Stimulated activated CD8-positive, alpha-beta memory T cell treated with anti-CD3 and anti-CD28 coated beads, Interleukin-7, amount 100 ng/mL, for 1 hour (primary cell): ENCODE results near the gene CSPG5.

ENCODE experiments used
- DNase-seq, 2 donors: peaks; one replicate each; pipeline ENCODE4 v3.0.0-alpha.2; 2020; ENCODE audit warnings: low read depth in 2 of 2

The CSPG5 gene

DNA sequence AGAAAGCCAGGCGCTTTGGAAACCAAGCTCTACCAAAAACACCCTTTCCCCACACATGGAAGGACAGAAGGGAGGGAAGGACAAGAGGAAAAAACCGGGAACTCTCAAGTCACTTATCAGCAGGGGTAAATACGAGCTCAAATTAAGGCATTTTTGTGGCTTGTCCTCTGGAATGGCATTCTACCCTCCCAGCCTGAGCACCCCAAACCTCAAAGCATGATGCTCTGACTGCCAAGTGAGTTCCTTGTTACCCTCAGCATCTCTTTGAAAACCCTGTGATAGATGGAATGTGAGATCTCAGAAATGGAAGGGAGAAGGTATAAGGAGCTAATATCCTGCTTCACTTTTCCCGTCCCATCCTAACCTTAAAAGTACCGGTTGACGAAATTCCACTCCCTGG is 8.1 kb upstream of the CSPG5 start:
- DNase-seq, result no peak

DNA sequence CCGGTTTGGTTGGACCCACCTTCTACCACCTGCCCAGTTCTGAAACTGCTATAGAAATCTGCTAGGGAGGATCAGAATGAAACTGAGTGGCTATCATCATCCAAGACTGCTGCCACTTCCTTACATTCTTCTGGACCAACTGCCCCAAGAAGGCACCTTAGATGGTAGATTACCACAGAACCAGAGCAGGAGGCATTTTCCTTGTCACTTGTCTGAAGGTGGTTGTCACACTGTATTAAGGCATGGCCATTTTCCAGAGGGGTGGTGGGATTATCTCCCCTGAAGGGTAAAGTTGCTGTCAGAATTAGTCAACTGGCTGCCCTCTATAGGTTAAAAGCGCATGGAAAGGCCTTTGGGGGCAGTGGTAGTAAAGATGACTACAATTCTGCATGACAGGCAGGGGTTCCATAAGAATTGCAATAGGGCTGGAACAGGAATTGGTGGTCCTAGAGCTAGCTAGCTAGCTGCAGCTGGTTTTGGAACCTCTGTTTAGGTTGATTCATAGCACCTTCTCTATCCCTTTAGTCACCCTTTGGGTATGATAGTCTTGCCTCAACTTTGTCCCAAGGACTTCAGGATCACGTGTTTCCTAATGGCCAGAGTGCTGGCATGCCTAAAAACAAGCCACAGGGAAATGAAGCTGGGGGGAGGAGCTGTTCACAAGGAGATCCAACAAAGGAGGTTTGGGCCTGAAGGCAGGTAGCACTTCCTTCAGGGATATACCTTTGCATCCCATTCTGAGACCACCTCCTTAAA is 4.8 kb upstream of the CSPG5 start:
- no peak for DNase-seq

DNA sequence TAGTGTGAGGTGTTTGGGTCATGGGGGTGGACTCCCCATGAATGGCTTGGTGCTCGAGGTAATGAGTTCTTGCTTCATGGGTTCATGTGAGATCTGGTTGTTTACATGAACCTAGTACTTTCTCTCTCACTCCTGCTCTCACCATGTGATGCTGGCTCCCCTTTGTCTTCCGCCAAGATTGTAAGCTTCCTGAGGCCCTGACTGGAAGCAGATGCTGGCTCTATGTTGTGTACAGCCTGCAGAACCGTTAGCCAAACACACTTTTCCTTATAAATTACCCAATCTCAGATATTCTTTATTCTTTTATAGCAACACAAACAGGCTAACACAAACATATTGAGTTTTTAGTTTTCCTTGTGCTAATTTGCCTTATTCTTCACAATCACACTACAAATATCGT is 3.2 kb upstream of the CSPG5 start:
- DNase-seq, result no peak

DNA sequence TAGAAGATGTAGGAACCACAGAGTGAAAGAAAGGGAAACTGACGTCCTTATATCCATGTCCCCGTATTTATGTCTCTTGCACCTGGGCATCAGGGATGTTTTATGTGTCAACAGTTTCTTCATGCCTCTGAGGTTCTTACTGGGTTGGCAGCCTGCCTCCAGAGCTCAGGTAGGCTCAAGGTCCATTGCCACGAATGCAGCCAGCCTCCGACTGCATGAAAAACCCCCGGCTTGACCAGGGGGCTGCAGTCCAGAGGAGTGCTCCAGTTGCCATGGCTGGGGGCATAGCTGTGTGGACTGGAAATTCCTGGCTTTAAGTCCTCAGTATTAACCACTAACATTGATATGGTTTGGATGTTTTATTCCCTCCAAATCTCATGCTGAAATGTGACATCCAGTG is 2.8 kb upstream of the CSPG5 start:
- no peak for DNase-seq

DNA sequence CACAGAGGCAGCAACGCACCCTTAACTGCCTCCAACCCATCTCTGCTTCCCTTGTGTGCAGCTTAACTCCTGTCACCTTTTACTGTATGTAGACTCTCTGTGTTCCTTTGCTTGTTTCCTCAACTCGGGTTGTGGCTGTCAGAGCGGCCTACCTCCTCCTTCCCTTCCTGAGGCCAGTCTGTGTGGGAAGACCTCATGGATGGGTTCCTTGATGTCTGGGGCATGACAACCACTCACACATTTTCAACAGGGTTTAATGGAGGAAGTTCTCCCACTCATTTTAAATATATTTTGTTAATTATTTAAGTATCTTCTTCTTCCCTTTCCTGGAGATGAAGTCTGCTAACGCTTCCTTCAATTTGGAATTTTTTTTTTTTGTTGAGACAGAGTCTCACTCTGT is 1.8 kb upstream of the CSPG5 start:
- no peak for DNase-seq

DNA sequence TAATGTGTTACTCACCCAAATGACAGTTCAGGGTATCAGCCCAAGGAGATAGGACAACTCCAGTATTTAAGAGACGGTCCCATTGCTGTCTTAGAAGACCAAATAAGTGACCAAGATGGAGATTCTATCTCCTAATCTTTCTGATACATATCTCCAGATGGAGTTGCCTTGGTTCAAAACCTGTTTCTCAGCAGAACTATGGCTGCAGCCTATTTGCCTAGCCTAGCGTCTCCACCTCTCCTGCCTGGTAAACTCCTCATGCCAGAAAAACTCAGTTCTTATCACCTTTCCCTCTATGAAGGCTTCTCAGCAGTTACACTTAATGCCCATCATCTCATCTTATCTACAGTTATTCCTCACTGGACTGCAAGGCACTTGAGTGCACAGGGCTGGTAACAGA is 1.2 kb upstream of the CSPG5 start:
- DNase-seq, result no peak

DNA sequence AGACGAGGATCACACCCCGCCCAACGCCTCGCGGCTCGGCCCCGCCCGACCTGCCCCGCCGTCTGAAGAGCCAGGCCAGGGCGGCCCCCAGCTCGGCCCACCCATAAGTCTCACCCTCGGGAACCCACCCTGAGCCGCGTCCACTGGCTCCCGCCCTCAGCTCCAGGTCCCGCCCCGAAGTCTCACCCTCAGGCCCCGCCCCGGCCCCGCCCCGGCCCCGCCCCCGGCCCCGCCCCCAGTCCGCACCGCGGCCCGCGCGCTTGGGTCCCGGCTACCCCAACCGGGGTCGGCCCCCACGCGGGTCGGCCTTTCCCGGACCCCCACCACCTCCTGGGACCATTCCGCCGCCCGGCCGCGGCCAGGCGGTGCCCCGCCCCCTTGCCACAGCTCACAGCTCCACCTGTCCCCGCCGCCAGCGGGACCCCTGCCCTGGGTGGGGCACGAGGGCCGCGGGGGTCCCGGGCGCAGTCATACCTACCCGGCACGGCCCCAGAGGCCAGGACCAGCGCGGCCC is 489 bp downstream of the CSPG5 start:
- DNase-seq, result peak in 1 of 2 donors; percentile 5

DNA sequence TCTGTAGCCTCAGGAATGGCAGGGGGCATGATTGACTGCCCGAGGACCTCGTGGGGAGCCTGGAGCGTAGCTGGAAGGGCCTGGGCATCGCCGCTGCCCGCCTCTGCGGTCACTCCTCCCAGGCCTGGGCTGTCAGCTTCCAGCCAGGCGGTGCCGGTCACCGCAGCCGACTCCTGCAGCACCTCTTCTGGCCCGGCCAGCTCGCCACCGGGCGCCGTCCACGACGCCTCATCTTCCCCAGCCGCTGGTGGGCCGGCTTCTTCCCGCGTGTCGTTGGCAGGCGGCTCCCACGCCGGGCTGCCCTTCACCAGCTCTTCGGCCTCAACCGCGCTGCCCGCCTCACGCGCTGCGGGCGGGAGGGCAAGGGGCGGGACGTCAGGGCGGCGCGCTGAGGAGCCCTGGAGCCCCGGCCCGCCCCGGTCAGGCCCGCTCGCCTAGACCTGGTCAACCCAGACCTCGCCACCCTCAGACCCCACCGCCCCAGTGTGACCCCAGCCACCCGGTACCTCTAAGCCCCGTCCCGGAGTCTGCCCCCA is 1.0 kb downstream of the CSPG5 start:
- DNase-seq, result no peak

DNA sequence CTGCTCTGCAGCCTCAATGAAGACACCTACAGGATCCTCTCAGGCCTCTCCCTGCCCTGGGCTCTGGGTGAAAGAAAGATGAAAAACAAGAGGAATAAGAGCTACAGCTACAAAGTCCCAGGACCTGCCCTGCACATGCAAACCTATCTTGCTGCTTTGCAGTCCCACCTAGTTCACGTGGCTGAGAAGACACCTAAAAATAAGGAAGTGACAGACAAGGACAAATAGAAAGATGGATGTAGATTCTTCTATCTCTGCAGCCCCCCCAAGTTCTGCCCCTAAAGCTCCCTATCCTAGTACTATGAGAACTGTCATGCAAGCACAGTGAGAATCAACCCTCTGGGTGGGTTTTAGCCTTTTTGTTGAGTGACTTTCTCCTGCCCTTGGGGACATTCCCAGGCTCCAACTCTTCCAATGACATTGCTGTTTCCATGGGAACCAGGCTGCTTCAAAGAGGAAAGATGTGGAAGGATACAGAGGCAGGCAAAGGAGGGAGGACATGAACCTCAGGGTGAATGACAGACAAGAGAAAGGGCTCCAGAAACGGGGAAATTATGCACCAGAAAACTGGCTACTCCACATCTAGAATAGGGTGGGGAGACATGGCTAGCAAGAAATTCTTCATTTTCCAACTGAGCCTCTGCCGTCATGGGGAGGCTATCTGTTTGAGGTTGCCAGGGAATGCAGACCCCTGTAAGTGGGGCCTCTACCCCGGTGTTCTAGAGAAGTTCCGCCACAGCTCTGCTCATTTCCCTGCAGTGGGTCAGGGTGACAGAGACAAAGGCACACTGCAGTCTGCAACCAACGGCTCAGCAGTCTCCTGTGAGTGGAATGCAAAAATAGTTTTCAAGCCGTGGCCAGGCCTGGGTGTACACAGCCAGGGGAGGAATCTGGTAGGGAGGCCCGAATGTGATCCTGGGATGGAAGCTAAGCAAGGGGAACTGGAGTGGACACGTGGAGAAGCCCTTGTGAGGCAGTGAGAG is 5.2 kb downstream of the CSPG5 start:
- DNase-seq, result no peak

DNA sequence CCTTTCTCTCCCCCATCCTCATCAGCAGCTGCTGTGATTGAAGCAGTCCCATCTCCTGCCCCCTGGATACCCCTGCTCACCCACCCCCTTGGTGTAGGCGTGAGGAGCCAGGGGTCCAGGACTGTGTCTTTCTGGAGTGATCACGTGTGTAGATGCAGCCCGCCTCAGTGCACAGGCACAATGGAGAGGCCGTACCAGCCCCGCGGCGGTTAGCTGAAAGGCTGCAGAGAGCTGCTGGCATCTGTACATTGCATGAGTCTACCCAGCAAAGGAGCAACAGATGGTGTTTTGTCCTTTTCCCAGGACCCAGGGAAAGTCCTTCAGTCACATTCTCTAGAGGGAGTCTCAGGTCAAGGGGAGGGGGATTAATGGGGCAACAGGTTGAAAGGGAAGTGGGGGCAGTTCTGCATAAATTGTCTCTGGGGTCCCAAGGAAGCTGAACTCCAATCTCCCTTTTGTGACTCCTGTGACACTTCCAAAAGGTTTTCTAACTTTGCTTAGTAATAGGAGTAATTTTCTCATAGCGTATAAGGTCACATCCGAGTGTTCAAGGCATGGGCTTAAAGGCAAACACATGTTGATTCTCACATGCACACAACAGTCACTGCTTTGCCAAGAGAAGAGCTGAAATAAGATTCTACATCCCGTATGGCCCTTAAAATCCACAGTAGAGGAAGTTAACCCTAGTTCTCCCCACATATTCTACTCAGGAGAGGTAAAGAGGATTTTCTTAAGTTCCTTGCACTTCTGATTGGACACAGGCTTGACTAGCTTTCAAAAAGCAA is 7.1 kb downstream of the CSPG5 start:
- DNase-seq, result no peak

DNA sequence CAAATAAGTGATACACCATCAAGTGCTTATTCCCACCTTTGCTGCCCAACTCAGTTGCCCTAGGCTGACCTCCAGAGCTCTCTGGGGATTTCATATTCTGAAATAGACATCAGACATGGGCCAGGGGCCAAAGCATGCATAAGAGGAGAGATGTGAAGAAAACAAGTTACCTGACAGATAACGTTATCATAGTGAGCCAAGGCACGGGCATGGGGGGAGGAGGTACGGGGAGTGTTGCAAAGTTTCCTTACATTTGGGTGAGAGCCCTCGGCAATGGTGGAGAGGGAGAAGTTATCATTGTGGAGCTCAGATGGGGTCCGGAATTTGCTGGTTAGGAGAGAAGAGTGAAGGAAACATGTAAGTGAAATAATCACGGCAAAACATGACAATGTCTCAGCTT is 9.8 kb downstream of the CSPG5 start:
- DNase-seq, result no peak

DNA sequence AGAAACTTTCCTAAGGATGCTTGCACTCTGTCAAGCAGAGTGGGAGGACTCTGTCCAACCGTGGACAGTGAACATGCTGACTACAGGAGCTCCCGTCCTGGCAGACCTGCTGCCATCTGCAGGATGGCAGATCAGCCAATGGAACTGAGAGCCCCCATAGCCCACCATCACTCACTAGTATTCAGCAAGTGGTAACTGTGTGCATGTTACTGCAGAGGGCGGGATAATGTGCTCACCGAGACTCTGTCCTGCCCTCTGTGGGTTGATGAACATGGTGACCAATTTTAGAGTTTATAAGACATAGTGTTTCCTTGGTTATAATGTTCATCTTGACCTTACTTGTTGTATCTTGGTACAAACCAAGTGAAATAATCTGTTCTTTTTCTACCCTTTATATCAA is 11.5 kb downstream of the CSPG5 start:
- no peak for DNase-seq

DNA sequence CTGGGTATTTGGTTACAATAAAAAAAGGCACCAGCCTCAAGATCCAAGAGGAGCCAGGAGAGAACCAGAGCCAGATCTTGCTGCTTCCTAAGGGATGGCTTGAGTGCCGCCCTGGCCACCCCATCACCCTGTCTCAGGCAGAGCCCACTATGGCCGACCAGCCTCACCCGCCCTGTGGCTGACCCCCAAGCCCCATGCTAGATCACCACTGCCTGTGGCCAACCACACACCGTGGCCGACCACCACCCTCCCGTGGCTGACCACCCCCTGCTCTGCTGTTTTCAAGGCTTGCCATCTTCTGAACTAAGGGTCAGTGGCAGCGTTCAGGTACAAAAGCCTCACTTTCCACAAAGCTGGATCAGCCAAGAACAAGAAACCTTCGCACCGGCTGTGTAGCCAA is 12.0 kb downstream of the CSPG5 start:
- DNase-seq, result no peak

DNA sequence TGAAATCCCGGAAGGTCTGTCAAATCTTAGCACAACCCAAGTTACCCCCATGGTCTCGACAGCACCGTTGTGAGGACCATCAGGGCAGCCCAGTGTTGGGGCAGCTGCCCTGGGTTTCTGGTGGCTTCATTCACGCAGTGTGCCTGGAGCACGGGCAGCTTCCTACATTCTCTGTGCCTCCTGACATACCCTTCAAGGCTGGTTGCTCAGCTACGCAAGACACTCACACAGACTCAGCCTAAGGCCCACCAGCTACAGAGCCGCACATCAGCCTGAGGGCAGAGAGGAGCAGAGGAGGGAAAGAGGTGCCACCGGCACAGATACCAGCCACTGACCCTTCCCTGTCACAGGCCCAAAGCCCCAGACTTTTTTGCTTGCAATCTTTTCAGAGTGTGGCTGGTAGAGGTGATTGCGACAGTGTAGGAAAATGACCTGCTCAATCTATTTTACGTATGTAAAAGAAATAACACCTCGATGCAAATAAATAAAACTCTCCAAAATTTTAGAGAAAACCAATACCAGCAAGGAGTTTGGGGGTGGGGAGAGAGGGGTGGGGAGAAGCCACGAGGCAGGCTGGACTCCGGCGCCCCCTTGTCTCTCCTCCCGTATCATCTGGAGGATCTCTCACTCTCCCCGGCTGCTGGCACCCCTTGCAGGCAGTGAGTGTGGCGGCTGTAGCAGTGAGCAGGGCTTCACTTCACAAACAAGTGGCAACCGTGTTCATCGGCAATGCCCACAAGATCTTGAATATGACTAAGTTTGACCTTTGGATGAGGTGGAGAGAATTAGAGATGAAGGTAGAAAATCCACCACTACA is 12.7 kb downstream of the CSPG5 start:
- no peak for DNase-seq

DNA sequence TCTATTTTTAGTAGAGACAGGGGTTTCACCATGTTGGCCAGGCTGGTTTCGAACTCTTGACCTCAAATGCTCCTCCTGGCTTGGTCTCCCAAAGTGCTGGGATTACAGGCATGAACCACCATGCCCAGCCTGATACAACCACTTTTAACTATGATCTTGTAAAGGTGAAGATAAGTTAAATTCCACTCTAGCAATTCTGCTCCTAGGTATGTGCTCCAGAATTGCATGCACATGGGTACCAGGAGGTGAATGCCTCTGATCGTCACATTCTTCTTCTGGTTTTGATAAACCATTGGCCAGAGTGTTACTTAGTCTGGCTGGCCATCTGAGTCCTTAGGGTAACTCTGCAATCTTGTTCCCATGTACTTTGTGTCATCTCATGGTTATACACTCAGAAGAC is 22.3 kb downstream of the CSPG5 start:
- no peak for DNase-seq

DNA sequence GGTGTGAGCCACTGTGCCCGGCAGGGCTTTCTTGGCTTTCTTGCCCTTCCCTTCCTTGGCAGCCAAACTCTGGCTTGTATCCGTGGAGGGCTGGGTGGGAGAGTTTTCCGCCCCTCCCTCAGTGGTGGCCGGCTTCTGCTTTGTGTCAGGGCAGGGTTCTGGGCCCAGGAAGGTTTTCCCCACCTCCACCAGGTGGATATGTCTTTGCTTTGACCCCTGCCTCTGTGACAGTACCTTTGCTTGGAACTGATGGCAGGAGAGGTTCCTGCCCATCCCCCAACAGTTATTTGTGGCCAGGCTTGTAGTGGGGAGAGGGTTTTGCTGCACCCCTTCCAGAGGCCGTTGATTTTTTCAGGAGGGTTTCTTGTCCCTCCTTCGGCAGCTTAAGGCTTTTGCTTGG is 24.3 kb downstream of the CSPG5 start:
- no peak for DNase-seq

DNA sequence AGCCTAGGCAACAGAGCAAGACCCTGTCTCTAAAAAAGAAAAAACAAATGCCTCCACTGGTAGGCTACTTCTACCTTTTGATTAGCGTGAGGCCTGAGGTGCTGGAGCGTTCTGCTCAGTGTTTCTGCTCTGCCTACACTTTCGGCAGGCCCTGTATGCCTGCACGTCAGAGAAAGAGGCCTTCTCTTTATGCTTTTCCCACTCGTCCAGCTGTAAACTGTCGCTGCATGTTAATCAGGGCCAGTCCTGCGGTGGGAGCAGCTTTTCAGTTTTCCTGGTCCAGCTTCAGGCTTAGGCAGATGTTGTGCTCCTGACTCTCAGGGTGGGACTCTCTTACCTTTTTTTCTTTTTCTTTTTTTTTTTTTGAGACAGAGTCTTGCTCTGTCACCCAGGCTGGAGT is 25.3 kb downstream of the CSPG5 start:
- DNase-seq, result no peak

DNA sequence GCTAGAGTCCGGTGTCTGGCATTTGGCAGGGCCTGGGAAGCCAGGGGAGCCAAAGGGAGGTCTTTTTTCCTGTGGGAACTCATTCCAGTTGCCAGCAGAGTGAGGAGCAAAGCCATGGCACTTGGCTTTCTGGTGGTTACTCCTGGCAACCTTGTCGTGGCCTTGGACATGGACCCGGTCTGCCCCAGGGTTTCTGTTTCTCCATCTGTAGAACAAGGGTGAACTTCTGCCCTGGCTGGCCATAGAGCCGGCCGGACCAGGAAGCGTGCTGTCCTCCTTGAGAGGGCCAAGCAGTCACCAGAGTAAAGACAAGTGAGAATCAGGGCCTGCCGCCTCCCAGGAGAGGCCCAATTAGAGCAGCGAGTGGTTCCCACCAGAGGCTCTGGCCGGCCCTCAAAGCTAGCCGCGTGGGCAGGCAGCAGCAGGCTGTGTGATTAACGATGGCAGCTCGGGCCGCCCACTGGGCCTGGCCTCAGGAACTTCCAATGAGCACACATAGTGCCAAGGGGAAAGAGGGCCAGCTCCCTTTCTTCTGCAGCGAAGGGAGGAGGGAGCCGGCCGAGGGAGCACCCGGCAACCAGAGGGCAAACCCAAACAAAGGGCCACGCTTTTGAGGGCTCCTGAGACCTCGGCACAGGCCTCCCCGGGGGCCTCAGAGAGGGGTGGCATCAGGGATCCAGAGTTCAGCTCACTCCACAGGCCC is 36.0 kb downstream of the CSPG5 start:
- no peak for DNase-seq

DNA sequence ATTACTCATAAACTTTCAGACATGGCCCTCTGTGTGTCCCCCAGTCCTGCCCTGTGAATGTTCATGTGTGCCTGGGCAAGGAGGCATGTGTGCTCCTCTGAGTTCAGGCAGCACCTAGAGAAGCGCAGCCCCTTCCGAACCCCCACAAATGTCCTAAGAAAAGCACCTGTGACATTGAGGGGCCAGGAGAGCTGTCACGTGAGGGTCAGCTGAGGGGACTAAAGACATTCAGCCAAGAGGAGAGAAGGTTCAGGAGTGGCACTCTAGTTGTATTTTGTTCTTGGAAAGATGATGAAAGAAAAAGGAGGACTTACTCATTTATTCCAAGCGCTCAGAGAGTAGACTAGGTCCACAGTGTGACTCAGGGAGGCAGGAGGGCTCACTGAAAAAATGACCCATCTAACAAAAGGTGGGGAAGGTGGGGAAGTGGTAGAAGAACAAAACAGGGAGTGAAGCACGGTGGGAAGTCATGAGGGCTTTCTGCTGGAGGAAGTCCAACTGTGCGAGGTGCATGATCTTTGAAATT is 37.0 kb downstream of the CSPG5 start:
- DNase-seq, result no peak

DNA sequence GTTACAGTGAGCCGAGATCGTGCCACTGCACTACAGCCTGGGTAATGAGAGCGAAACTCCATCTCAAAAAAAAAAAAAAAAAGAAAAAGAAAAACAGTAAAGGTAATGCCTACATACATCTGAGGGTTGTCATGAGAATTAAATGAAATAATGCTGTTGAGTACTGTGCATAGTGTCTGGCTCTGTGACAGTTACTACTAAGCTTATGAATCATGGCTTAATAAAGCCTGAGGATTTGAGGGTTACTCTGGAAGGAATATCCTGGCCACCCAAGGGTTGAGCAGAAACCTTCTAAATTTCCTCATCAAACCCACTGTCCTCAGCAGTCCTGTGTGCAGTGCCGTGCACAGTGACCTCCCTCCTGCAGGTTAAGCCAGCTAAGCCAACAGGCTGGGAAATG is 38.4 kb downstream of the CSPG5 start:
- no peak for DNase-seq
